Measurements from ENCODE around the gene SMARCE1.

DNA sequence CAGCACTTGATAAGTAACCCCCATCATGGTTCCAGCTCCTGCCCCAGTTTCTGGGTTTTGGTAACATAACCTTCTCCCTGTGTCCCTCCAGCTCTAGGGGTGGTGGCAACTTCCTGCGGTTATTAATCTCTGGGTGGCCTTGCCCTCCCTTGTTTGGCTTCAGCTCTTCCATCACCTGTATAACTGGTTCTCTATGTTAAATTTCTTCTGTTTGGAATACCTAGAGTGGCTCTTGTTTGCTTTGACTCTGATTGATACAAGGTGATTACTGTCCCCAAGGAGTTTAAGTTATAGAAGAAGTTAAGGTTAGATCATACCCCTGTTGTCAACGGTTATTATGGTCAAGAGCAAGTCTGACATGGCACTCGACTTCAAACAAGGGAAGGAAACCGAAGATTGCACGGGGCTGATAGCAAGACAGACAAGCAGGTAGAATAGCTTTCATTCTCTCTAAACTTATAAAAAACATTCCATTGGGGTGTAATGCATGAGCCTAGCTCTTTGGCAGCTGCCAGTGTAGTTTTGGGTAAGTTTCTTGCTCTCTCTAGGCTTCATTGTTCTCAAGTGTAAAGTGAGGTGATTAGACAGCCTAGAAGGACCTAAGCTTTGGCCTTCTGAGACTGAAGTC lies 71.4 kb downstream of the SMARCE1 start:
- TF ChIP-seq POLR2AphosphoS5 (IDR thresholded peaks at IDR 0.05; ENCODE audit: borderline replicate concordance, low read depth, low read length) (no peak), EZH2 (IDR thresholded peaks at IDR 0.05) (no peak)
